Measurements from ENCODE around the gene PPIF.

DNA sequence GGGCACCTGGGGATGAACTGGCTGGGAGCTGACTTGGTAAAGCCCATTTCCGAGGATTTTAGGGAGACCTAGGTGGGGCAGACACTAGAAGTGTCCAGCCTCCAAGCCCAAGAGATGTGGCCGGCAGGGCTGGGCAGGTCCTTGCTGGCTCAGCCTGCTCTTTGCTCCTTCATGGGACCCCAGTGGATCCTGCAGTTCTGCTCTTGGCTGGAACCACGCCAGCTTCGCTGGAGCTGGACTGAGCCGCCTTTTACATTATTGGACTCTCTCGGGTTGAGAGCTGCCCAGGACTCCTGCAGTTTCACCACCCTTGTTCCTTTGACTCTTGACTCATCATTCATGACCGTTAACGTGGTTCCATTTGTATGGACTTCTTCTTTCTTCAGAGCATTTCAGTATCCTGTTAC lies 5.7 kb downstream of the PPIF start:
- TF ChIP-seq, protein P1, sequence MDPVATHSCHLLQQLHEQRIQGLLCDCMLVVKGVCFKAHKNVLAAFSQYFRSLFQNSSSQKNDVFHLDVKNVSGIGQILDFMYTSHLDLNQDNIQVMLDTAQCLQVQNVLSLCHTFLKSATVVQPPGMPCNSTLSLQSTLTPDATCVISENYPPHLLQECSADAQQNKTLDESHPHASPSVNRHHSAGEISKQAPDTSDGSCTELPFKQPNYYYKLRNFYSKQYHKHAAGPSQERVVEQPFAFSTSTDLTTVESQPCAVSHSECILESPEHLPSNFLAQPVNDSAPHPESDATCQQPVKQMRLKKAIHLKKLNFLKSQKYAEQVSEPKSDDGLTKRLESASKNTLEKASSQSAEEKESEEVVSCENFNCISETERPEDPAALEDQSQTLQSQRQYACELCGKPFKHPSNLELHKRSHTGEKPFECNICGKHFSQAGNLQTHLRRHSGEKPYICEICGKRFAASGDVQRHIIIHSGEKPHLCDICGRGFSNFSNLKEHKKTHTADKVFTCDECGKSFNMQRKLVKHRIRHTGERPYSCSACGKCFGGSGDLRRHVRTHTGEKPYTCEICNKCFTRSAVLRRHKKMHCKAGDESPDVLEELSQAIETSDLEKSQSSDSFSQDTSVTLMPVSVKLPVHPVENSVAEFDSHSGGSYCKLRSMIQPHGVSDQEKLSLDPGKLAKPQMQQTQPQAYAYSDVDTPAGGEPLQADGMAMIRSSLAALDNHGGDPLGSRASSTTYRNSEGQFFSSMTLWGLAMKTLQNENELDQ (CRISPR knock-in tag; IDR thresholded peaks at IDR 0.05; ENCODE audit: borderline replicate concordance): no peak
- TF ChIP-seq, protein P2, sequence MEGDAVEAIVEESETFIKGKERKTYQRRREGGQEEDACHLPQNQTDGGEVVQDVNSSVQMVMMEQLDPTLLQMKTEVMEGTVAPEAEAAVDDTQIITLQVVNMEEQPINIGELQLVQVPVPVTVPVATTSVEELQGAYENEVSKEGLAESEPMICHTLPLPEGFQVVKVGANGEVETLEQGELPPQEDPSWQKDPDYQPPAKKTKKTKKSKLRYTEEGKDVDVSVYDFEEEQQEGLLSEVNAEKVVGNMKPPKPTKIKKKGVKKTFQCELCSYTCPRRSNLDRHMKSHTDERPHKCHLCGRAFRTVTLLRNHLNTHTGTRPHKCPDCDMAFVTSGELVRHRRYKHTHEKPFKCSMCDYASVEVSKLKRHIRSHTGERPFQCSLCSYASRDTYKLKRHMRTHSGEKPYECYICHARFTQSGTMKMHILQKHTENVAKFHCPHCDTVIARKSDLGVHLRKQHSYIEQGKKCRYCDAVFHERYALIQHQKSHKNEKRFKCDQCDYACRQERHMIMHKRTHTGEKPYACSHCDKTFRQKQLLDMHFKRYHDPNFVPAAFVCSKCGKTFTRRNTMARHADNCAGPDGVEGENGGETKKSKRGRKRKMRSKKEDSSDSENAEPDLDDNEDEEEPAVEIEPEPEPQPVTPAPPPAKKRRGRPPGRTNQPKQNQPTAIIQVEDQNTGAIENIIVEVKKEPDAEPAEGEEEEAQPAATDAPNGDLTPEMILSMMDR (CRISPR knock-in tag; IDR thresholded peaks at IDR 0.05): no peak
- TF ChIP-seq ZNF3 (CRISPR knock-in tag; IDR thresholded peaks at IDR 0.05) (no peak), ZMYM4 (CRISPR knock-in tag; IDR thresholded peaks at IDR 0.05) (no peak), IRF2 (CRISPR knock-in tag; IDR thresholded peaks at IDR 0.05) (no peak), SAP130 (CRISPR knock-in tag; IDR thresholded peaks at IDR 0.05; ENCODE audit: low read depth) (no peak), SUZ12 (IDR thresholded peaks at IDR 0.05; ENCODE audit: low read depth, low read length) (no peak), KDM5A (IDR thresholded peaks at IDR 0.05; ENCODE audit: borderline replicate concordance, low read length) (no peak)

Data from HepG2 (cell line).